Epithelial cell of esophagus (primary cell): ENCODE measurements around the gene STK11IP.

ENCODE experiments used
- DNase-seq: peaks from one replicate; pipeline ENCODE4 v3.0.0; 2010; ENCODE audit warnings: low read depth
- H3K4me3 ChIP-seq: 2 replicates; pipeline ENCODE4 v1.5.1; 2011; ENCODE audit warnings: mild to moderate bottlenecking, low read length, control low read depth
- TF ChIP-seq, protein P1 (sequence below): IDR thresholded peaks from 2 replicates; pipeline ENCODE4 v1.5.1; 2011; ENCODE audit warnings: low read depth, mild to moderate bottlenecking, low read length, control low read depth, inconsistent platforms; ENCODE audit not compliant: insufficient read depth; ENCODE audit errors: missing control alignments

STK11IP gene

DNA sequence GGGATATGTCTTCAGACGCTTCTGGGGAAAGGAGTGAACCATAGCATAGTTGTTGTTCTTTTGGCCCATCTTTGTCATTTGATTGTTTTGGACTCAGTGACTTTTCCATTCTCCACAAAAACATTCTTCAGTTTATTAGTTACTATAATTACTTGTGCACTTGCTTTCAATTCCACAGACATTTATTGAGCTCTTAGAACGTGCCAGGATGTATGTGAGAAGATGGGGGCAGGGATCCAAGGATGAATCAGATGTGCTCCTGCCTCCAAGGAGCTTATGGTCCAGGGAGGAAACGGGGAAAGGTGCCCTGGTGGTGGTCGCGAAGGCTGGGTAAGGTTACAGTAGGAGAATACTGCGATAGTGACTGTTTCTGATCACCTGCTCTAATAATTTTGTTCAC is 22.9 kb downstream of the STK11IP start:
- TF ChIP-seq, protein P1, sequence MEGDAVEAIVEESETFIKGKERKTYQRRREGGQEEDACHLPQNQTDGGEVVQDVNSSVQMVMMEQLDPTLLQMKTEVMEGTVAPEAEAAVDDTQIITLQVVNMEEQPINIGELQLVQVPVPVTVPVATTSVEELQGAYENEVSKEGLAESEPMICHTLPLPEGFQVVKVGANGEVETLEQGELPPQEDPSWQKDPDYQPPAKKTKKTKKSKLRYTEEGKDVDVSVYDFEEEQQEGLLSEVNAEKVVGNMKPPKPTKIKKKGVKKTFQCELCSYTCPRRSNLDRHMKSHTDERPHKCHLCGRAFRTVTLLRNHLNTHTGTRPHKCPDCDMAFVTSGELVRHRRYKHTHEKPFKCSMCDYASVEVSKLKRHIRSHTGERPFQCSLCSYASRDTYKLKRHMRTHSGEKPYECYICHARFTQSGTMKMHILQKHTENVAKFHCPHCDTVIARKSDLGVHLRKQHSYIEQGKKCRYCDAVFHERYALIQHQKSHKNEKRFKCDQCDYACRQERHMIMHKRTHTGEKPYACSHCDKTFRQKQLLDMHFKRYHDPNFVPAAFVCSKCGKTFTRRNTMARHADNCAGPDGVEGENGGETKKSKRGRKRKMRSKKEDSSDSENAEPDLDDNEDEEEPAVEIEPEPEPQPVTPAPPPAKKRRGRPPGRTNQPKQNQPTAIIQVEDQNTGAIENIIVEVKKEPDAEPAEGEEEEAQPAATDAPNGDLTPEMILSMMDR, result no peak
- no peak overlapping the region for H3K4me3 ChIP-seq
- DNase-seq, result no peak

- H3K4me3 ChIP-seq, result no peak overlapping the region
- TF ChIP-seq, protein P1, result no peak
- no peak for DNase-seq
These were observed 24.3 kb downstream of the STK11IP start for GRCh38 chr2:219621935-219622334.

DNA sequence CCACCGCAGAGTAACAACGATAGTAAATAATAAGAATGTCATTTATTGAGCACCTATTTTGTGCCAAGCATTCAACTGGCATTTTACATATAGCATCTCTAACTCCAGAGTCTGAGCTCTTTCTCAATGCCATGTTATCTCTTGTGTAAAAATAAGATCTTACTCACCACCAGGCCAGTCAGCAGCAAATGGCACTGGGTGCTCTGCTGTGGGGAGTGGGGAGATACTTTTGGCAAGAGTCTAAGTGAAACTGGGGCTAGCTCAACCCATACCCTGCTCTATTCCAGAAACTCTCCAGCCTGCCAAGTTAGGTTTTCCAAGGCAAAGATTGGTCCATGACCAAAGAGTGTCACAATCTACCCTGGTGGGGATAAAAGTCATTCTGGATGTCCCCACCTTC is 24.8 kb downstream of the STK11IP start:
- H3K4me3 ChIP-seq, result no peak overlapping the region
- TF ChIP-seq, protein P1, result no peak
- DNase-seq, result no peak

DNA sequence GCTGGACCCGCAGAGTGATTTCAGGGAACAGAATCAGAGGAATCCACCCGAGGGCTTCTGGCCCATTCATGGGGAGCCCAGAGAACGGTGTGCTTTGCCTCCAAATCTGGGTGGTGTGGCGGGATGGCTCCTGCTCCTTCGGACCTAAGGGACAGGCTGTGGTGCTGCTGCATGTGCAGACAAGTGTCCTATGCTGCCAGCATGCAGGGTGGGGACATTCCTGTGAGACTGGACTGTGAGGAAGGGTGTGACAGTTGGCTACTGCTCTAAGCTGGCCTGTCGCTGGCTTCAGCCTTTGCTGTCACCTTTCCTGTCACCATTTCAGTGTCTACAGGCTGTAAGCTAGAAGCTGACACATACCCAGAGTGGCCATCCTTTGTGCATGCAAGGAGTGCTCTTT is 26.9 kb downstream of the STK11IP start:
- DNase-seq, result no peak
- H3K4me3 ChIP-seq, result no peak overlapping the region
- TF ChIP-seq, protein P1, result no peak

DNA sequence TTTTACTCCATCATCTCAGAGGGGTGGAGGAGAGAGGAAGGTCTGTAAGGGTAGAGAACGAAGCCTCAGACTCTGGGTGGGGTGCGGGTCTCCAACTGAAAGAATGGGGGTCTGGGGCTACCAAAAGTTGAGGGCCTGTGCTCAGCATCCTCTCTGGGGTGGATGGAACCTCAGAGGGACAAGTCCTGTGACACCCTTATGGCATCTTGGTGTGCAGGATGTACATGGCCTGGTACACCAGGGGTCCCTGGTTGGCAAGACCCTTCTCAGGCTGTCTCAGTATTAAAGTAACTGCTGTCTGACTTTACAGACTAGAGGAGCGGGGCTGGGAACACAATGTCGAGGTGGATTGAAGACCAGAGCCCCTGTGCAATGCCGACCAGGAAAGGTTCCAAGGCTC is 27.5 kb downstream of the STK11IP start:
- no peak for DNase-seq
- TF ChIP-seq, protein P1, result no peak
- H3K4me3 ChIP-seq, result no peak overlapping the region

GRCh38 chr2:219626540-219626939 is 28.9 kb downstream of the STK11IP start:
- DNase-seq, result no peak
- H3K4me3 ChIP-seq, result no peak overlapping the region
- TF ChIP-seq, protein P1, result no peak

GRCh38 chr2:219627103-219628100 is 29.7 kb downstream of the STK11IP start, which contains the start of gene SLC4A3:
Gene SLC4A3, plus strand, starts transcription at chr2:219627630. Its CDS starts 363 bp downstream, at chr2:219627993.
- H3K4me3 ChIP-seq, result peak within 1 kb of the TSS; percentile 45
- TF ChIP-seq, protein P1, result no peak
- DNase-seq, result peak; percentile 46
